ENCODE results near the gene TRIM43.
"Not testable (repeated sequence)": the region's sequence is repeated elsewhere in the genome, so short reads cannot be mapped to it uniquely, and the experiment has no call there.

DNA sequence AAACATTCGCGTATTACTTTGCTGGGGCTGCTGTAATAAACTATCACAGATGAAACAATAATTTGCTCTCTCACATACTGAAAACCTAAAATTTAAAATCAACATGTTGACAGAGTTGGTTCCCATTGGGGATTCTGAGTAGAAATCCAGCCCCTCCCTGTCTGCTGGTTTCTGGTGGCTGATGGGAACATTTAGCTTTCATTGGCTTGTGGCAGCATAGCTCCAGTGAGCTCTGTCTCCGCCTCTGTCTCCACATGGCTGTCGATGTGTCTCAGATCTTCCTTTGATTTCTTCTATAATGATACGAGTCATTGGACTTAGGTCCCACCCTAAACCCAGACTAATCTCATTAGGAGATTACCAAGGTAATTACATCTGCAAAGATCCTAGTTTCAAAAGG lies 30.9 kb downstream of the TRIM43 start:
- TF ChIP-seq, protein P1, sequence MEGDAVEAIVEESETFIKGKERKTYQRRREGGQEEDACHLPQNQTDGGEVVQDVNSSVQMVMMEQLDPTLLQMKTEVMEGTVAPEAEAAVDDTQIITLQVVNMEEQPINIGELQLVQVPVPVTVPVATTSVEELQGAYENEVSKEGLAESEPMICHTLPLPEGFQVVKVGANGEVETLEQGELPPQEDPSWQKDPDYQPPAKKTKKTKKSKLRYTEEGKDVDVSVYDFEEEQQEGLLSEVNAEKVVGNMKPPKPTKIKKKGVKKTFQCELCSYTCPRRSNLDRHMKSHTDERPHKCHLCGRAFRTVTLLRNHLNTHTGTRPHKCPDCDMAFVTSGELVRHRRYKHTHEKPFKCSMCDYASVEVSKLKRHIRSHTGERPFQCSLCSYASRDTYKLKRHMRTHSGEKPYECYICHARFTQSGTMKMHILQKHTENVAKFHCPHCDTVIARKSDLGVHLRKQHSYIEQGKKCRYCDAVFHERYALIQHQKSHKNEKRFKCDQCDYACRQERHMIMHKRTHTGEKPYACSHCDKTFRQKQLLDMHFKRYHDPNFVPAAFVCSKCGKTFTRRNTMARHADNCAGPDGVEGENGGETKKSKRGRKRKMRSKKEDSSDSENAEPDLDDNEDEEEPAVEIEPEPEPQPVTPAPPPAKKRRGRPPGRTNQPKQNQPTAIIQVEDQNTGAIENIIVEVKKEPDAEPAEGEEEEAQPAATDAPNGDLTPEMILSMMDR (IDR thresholded peaks at IDR 0.05; ENCODE audit: low read depth, low read length, missing input control): not testable (repeated sequence)
- TF ChIP-seq YY1, JUND (IDR thresholded peaks at IDR 0.05): not testable (repeated sequence)
- TF ChIP-seq, protein P2, sequence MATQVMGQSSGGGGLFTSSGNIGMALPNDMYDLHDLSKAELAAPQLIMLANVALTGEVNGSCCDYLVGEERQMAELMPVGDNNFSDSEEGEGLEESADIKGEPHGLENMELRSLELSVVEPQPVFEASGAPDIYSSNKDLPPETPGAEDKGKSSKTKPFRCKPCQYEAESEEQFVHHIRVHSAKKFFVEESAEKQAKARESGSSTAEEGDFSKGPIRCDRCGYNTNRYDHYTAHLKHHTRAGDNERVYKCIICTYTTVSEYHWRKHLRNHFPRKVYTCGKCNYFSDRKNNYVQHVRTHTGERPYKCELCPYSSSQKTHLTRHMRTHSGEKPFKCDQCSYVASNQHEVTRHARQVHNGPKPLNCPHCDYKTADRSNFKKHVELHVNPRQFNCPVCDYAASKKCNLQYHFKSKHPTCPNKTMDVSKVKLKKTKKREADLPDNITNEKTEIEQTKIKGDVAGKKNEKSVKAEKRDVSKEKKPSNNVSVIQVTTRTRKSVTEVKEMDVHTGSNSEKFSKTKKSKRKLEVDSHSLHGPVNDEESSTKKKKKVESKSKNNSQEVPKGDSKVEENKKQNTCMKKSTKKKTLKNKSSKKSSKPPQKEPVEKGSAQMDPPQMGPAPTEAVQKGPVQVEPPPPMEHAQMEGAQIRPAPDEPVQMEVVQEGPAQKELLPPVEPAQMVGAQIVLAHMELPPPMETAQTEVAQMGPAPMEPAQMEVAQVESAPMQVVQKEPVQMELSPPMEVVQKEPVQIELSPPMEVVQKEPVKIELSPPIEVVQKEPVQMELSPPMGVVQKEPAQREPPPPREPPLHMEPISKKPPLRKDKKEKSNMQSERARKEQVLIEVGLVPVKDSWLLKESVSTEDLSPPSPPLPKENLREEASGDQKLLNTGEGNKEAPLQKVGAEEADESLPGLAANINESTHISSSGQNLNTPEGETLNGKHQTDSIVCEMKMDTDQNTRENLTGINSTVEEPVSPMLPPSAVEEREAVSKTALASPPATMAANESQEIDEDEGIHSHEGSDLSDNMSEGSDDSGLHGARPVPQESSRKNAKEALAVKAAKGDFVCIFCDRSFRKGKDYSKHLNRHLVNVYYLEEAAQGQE (IDR thresholded peaks at IDR 0.05): not testable (repeated sequence)
